ENCODE data around the gene CRYL1. TPM values are rescaled to one million over a fixed set of nuclear protein-coding genes. Genes with fewer than 3 reads are reported as not detected.
"Not testable (repeated sequence)": the region's sequence is repeated elsewhere in the genome, so short reads cannot be mapped to it uniquely, and the experiment has no call there.

CRYL1 gene
- total and polyA plus RNA-seq, 7 donors, result 6.4 to 18.5 (median 12.9) TPM

GRCh38 chr13:20435616-20436368 lies 89.9 kb downstream of the CRYL1 start:
- Histone ChIP-seq H3K9me3 (no peaks in the 10 kb centered on the region), H3K27me3 (ENCODE audit: insufficient read depth in 3 of 3, low read length in 2 of 3) (no peaks in the 10 kb centered on the region), H3K27ac (no peak overlapping the region), H3K4me1 (no peaks in the 10 kb centered on the region), H3K36me3 (ENCODE audit: insufficient read depth in 1 of 2, low read depth in 1 of 2) (peaks cover 0 to 4% of the 10 kb centered on the region in 2 donors), H3K4me3 (no peak overlapping the region)
- DNase-seq, result no peak
- intact Hi-C loops (cut with DNase I), result no loop called here
- 67 to 70% (median 68%) methylated on average over 53 to 57 of the region's 57 CpGs for WGBS, 3 donors
- TF ChIP-seq CTCF (IDR thresholded peaks at IDR 0.05), result no peak
- no peak for ATAC-seq

GRCh38 chr13:20434210-20434609 lies 91.4 kb downstream of the CRYL1 start:
- H3K27me3 ChIP-seq (ENCODE audit: insufficient read depth in 3 of 3, low read length in 2 of 3); H3K4me1 ChIP-seq; H3K27ac ChIP-seq; H3K36me3 ChIP-seq (ENCODE audit: insufficient read depth in 1 of 2, low read depth in 1 of 2); H3K9me3 ChIP-seq; intact Hi-C loops (cut with DNase I); ATAC-seq; H3K4me3 ChIP-seq; DNase-seq: not testable (repeated sequence)
- 94 to 99% (median 95%) methylated on average over 9 of the region's 9 CpGs for WGBS, 3 donors

- ATAC-seq, result peak in 2 of 4 donors; percentile 56 to 65
- H3K27me3 ChIP-seq (ENCODE audit: insufficient read depth in 3 of 3, low read length in 2 of 3), result no peaks in the 10 kb centered on the region
- DNase-seq, result no peak
- H3K4me1 ChIP-seq, result no peaks in the 10 kb centered on the region
- no peak overlapping the region for H3K27ac ChIP-seq
- 79 to 83% (median 80%) methylated on average over 15 of the region's 15 CpGs for WGBS, 3 donors
- no peaks in the 10 kb centered on the region for H3K9me3 ChIP-seq
- H3K36me3 ChIP-seq (ENCODE audit: insufficient read depth in 1 of 2, low read depth in 1 of 2), result peaks cover 0 to 4% of the 10 kb centered on the region in 2 donors
- intact Hi-C loops (cut with DNase I), result no loop called here
- no peak overlapping the region for H3K4me3 ChIP-seq
- TF ChIP-seq CTCF (IDR thresholded peaks at IDR 0.05), result no peak
These were observed 93.8 kb downstream of the CRYL1 start for GRCh38 chr13:20431687-20432384.

GRCh38 chr13:20431080-20431479 lies 94.6 kb downstream of the CRYL1 start:
- intact Hi-C loops (cut with DNase I), result no loop called here
- 89 to 93% (median 92%) methylated on average over 16 of the region's 16 CpGs for whole genome bisulfite sequencing, 3 donors
- TF ChIP-seq CTCF (IDR thresholded peaks at IDR 0.05), result no peak
- peaks cover 0 to 4% of the 10 kb centered on the region in 2 donors for H3K36me3 ChIP-seq (ENCODE audit: insufficient read depth in 1 of 2, low read depth in 1 of 2)
- H3K27ac ChIP-seq, result no peak overlapping the region
- H3K4me3 ChIP-seq, result no peak overlapping the region
- peak in 1 of 4 donors; percentile 24 for ATAC-seq
- no peaks in the 10 kb centered on the region for H3K9me3 ChIP-seq
- no peaks in the 10 kb centered on the region for H3K4me1 ChIP-seq
- H3K27me3 ChIP-seq (ENCODE audit: insufficient read depth in 3 of 3, low read length in 2 of 3), result no peaks in the 10 kb centered on the region
- DNase-seq, result no peak

GRCh38 chr13:20430296-20430695 lies 95.4 kb downstream of the CRYL1 start:
- no peak overlapping the region for H3K27ac ChIP-seq
- intact Hi-C loops (cut with DNase I), result no loop called here
- no peaks in the 10 kb centered on the region for H3K27me3 ChIP-seq (ENCODE audit: insufficient read depth in 3 of 3, low read length in 2 of 3)
- H3K9me3 ChIP-seq, result no peaks in the 10 kb centered on the region
- peaks cover 0 to 4% of the 10 kb centered on the region in 2 donors for H3K36me3 ChIP-seq (ENCODE audit: insufficient read depth in 1 of 2, low read depth in 1 of 2)
- TF ChIP-seq CTCF (IDR thresholded peaks at IDR 0.05), result no peak
- ATAC-seq (peak in 1 of 4 donors; percentile 32), DNase-seq (no peak)
- 86 to 98% (median 94%) methylated on average over 4 of the region's 4 CpGs for WGBS, 3 donors
- H3K4me1 ChIP-seq, result no peaks in the 10 kb centered on the region
- no peak overlapping the region for H3K4me3 ChIP-seq

Measured in psoas muscle (tissue), 8 donors.